WTC11 (cell line): ENCODE data around the gene GALNT2. TPM values are rescaled to one million over a fixed set of nuclear protein-coding genes. Genes with fewer than 3 reads are reported as not detected.

Source experiments
- ATAC-seq: fragments of 200-7000 bp; cut with Tn5 transposase; 2 replicates; pipeline ENCODE4 v1.10.0; 2021; ENCODE audit warnings: mild to moderate bottlenecking, moderate library complexity
- CTCF ChIA-PET: fragments of 300-600 bp; sonication (Branson Sonifier 250); formaldehyde crosslinking; loops from one replicate; lab custom pipeline; 2021; ENCODE audit warnings: antibody characterized with exemption; lab: Charles Lee
- POLR2A ChIA-PET: fragments of 350-600 bp; sonication (Branson Sonifier 250); formaldehyde crosslinking; loops from one replicate; lab custom pipeline; 2021; ENCODE audit warnings: antibody characterized with exemption; lab: Charles Lee
- DNase-seq: peaks from one replicate; pipeline ENCODE4 v3.0.0; 2021; ENCODE audit warnings: low spot score
- H3K27ac Mint-ChIP-seq: 2 replicates; pipeline ENCODE4 v1.8.0; 2021; ENCODE audit warnings: mixed read lengths
- H3K27me3 Mint-ChIP-seq: 2 replicates; pipeline ENCODE4 v1.8.0; 2021; ENCODE audit warnings: low read depth, mild to moderate bottlenecking, moderate library complexity, mixed read lengths
- H3K36me3 Mint-ChIP-seq: 2 replicates; pipeline ENCODE4 v1.8.0; 2021; ENCODE audit warnings: mixed read lengths
- H3K4me1 Mint-ChIP-seq: 2 replicates; pipeline ENCODE4 v1.8.0; 2022; ENCODE audit warnings: mixed read lengths
- H3K4me3 Mint-ChIP-seq: 2 replicates; pipeline ENCODE4 v1.8.0; 2021; ENCODE audit warnings: mild to moderate bottlenecking, moderate library complexity, mixed read lengths
- H3K9me3 Mint-ChIP-seq: 2 replicates; pipeline ENCODE4 v1.8.0; 2021; ENCODE audit warnings: mixed read lengths
- ELF4 ChIP-seq: sonication (generic); formaldehyde crosslinking; IDR thresholded peaks from 2 replicates; pipeline ENCODE4 v1.8.1; 2022; ENCODE audit warnings: low read depth, mild to moderate bottlenecking, moderate library complexity, missing genetic modification reagents
- ESRRA ChIP-seq: sonication (generic); formaldehyde crosslinking; IDR thresholded peaks from 2 replicates; pipeline ENCODE4 v1.8.1; 2022; ENCODE audit warnings: mild to moderate bottlenecking, missing genetic modification reagents, borderline replicate concordance
- FOXJ3 ChIP-seq: sonication (generic); formaldehyde crosslinking; IDR thresholded peaks from 2 replicates; pipeline ENCODE4 v1.9.0; 2021; ENCODE audit warnings: missing genetic modification reagents, mild to moderate bottlenecking, borderline replicate concordance
- FOXP1 ChIP-seq: sonication (generic); formaldehyde crosslinking; IDR thresholded peaks from 2 replicates; pipeline ENCODE4 v1.8.0; 2022; ENCODE audit warnings: missing genetic modification reagents, mild to moderate bottlenecking, moderate library complexity, borderline replicate concordance
- JAZF1 ChIP-seq: fragments of 250-450 bp; sonication (Bioruptor Pico); IDR thresholded peaks from 2 replicates; pipeline ENCODE4 v1.9.0; 2021; ENCODE audit warnings: moderate library complexity, mild to moderate bottlenecking, inconsistent platforms
- NR2C2 ChIP-seq: sonication (generic); formaldehyde crosslinking; IDR thresholded peaks from 2 replicates; pipeline ENCODE4 v1.8.0; 2022; ENCODE audit warnings: mild to moderate bottlenecking, missing genetic modification reagents
- OVOL2 ChIP-seq: fragments of 250-450 bp; sonication (Bioruptor Pico); IDR thresholded peaks from 2 replicates; pipeline ENCODE4 v1.9.0; 2021; ENCODE audit warnings: mild to moderate bottlenecking, borderline replicate concordance
- SMAD3 ChIP-seq: sonication (generic); formaldehyde crosslinking; IDR thresholded peaks from 2 replicates; pipeline ENCODE4 v1.8.0; 2022; ENCODE audit warnings: missing genetic modification reagents, mild to moderate bottlenecking, borderline replicate concordance
- TCF7 ChIP-seq: sonication (generic); formaldehyde crosslinking; IDR thresholded peaks from 2 replicates; pipeline ENCODE4 v1.8.0; 2022; ENCODE audit warnings: mild to moderate bottlenecking, low read depth, missing genetic modification reagents, moderate library complexity
- TEAD4 ChIP-seq: sonication (generic); formaldehyde crosslinking; IDR thresholded peaks from 2 replicates; pipeline ENCODE4 v1.8.0; 2022; ENCODE audit warnings: mild to moderate bottlenecking, missing genetic modification reagents
- ZBTB21 ChIP-seq: sonication (generic); formaldehyde crosslinking; IDR thresholded peaks from 2 replicates; pipeline ENCODE4 v1.8.1; 2023; ENCODE audit warnings: mild to moderate bottlenecking, missing genetic modification reagents, borderline replicate concordance
- ZNF121 ChIP-seq: sonication (generic); formaldehyde crosslinking; IDR thresholded peaks from 2 replicates; pipeline ENCODE4 v1.8.0; 2023; ENCODE audit warnings: missing genetic modification reagents
- ZNF263 ChIP-seq: sonication (generic); formaldehyde crosslinking; IDR thresholded peaks from 2 replicates; pipeline ENCODE4 v1.8.1; 2022; ENCODE audit warnings: low read depth, mild to moderate bottlenecking, moderate library complexity, missing genetic modification reagents
- ZNF416 ChIP-seq: fragments of 250-450 bp; sonication (Bioruptor Pico); IDR thresholded peaks from 2 replicates; pipeline ENCODE4 v1.9.0; 2021; ENCODE audit warnings: mild to moderate bottlenecking, inconsistent platforms
- ZNF671 ChIP-seq: fragments of 250-450 bp; sonication (Bioruptor Pico); IDR thresholded peaks from 2 replicates; pipeline ENCODE4 v1.8.0; 2021; ENCODE audit warnings: mild to moderate bottlenecking
- total RNA-seq: library from RNA; stranded (reverse); gene quantifications from 3 replicates; pipeline ENCODE4 v1.2.3, GENCODE V29; 2021
- TF ChIP-seq, protein P1 (sequence below): fragments of 200-600 bp; IDR thresholded peaks from 2 replicates; pipeline ENCODE4 v1.8.0; 2022; ENCODE audit warnings: antibody characterized with exemption
- TF ChIP-seq, protein P2 (sequence below): sonication (generic); formaldehyde crosslinking; IDR thresholded peaks from 2 replicates; pipeline ENCODE4 v1.8.1; 2022; ENCODE audit warnings: low read depth, mild to moderate bottlenecking, moderate library complexity, missing genetic modification reagents, borderline replicate concordance
- TF ChIP-seq, protein P3 (sequence below): sonication (generic); formaldehyde crosslinking; conservative IDR thresholded peaks from 2 replicates; pipeline ENCODE4 v1.8.1; 2023; ENCODE audit warnings: mild to moderate bottlenecking, low read depth, missing genetic modification reagents, moderate library complexity
- TF ChIP-seq, protein P4 (sequence below): sonication (generic); formaldehyde crosslinking; IDR thresholded peaks from 2 replicates; pipeline ENCODE4 v1.8.0; 2023; ENCODE audit warnings: missing genetic modification reagents
- TF ChIP-seq, protein P5 (sequence below): sonication (generic); formaldehyde crosslinking; IDR thresholded peaks from 2 replicates; pipeline ENCODE4 v1.8.0; 2022; ENCODE audit warnings: mild to moderate bottlenecking, missing genetic modification reagents
- TF ChIP-seq, protein P6 (sequence below): sonication (generic); formaldehyde crosslinking; IDR thresholded peaks from 2 replicates; pipeline ENCODE4 v1.8.0; 2022; ENCODE audit warnings: mild to moderate bottlenecking, missing genetic modification reagents
- TF ChIP-seq, protein P7 (sequence below): sonication (generic); formaldehyde crosslinking; IDR thresholded peaks from 2 replicates; pipeline ENCODE4 v1.8.1; 2022; ENCODE audit warnings: mild to moderate bottlenecking, missing genetic modification reagents, moderate library complexity, borderline replicate concordance
- TF ChIP-seq, protein P8 (sequence below): fragments of 250-450 bp; sonication (Bioruptor Pico); IDR thresholded peaks from 2 replicates; pipeline ENCODE4 v1.9.0; 2021; ENCODE audit warnings: moderate library complexity, mild to moderate bottlenecking, inconsistent platforms, borderline replicate concordance
- TF ChIP-seq, protein P9 (sequence below): sonication (generic); formaldehyde crosslinking; IDR thresholded peaks from 2 replicates; pipeline ENCODE4 v1.8.1; 2023; ENCODE audit warnings: mild to moderate bottlenecking, missing genetic modification reagents, moderate library complexity

The GALNT2 gene
- total RNA-seq, 1 experiment from 2014 or later, result 74.8 TPM

DNA sequence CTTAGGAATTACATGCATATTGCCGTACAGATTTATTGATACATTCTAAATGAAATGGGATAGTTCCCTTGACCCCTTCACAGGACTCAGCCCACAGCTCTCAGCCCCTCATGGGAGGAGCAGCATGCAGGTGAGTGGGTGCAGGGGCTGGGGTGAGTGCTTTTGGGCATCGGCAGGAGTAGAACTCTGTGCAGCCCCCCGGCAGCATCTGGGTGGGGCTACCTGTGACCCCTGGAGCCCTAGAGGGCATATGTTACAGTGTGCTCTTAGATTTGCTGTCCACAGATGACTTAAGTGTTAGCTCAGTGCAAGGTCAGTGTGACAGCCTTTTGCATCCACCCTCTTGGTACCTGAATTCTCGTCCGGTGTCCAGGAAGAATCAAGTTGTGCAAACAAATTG lies 120.3 kb downstream of the GALNT2 start (continued):
- TF ChIP-seq, protein P1, sequence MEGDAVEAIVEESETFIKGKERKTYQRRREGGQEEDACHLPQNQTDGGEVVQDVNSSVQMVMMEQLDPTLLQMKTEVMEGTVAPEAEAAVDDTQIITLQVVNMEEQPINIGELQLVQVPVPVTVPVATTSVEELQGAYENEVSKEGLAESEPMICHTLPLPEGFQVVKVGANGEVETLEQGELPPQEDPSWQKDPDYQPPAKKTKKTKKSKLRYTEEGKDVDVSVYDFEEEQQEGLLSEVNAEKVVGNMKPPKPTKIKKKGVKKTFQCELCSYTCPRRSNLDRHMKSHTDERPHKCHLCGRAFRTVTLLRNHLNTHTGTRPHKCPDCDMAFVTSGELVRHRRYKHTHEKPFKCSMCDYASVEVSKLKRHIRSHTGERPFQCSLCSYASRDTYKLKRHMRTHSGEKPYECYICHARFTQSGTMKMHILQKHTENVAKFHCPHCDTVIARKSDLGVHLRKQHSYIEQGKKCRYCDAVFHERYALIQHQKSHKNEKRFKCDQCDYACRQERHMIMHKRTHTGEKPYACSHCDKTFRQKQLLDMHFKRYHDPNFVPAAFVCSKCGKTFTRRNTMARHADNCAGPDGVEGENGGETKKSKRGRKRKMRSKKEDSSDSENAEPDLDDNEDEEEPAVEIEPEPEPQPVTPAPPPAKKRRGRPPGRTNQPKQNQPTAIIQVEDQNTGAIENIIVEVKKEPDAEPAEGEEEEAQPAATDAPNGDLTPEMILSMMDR, result no peak
- TF ChIP-seq, protein P2, sequence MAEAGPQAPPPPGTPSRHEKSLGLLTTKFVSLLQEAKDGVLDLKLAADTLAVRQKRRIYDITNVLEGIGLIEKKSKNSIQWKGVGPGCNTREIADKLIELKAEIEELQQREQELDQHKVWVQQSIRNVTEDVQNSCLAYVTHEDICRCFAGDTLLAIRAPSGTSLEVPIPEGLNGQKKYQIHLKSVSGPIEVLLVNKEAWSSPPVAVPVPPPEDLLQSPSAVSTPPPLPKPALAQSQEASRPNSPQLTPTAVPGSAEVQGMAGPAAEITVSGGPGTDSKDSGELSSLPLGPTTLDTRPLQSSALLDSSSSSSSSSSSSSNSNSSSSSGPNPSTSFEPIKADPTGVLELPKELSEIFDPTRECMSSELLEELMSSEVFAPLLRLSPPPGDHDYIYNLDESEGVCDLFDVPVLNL (CRISPR knock-in tag), result no peak
- no peak for TF ChIP-seq ESRRA (CRISPR knock-in tag)
- TF ChIP-seq, protein P3, sequence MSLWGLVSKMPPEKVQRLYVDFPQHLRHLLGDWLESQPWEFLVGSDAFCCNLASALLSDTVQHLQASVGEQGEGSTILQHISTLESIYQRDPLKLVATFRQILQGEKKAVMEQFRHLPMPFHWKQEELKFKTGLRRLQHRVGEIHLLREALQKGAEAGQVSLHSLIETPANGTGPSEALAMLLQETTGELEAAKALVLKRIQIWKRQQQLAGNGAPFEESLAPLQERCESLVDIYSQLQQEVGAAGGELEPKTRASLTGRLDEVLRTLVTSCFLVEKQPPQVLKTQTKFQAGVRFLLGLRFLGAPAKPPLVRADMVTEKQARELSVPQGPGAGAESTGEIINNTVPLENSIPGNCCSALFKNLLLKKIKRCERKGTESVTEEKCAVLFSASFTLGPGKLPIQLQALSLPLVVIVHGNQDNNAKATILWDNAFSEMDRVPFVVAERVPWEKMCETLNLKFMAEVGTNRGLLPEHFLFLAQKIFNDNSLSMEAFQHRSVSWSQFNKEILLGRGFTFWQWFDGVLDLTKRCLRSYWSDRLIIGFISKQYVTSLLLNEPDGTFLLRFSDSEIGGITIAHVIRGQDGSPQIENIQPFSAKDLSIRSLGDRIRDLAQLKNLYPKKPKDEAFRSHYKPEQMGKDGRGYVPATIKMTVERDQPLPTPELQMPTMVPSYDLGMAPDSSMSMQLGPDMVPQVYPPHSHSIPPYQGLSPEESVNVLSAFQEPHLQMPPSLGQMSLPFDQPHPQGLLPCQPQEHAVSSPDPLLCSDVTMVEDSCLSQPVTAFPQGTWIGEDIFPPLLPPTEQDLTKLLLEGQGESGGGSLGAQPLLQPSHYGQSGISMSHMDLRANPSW, result no peak
- TF ChIP-seq, protein P4, sequence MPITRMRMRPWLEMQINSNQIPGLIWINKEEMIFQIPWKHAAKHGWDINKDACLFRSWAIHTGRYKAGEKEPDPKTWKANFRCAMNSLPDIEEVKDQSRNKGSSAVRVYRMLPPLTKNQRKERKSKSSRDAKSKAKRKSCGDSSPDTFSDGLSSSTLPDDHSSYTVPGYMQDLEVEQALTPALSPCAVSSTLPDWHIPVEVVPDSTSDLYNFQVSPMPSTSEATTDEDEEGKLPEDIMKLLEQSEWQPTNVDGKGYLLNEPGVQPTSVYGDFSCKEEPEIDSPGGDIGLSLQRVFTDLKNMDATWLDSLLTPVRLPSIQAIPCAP, result no peak

DNA sequence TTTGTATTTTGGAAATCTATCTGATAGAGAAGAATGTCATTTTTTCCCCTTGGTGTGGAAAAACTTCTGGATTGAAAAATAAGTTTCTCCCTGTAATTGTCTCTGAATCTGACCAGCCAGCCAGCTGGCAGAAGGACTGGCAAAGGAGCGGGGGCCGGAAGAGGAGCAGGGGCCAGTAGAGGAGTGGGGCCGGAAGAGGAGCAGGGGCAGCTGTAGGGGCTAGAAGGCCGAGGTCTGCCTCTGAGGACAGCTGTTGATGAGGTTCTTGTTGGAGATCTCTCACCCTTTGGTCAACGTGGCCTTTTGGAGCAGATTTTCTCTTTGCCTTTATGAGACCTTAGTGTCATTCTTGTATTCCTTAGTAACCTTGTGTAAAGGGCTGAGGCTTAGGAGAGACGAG lies 121.8 kb downstream of the GALNT2 start:
- no peak overlapping the region for H3K27ac Mint-ChIP-seq
- no peak for ATAC-seq
- H3K4me3 Mint-ChIP-seq, result no peak overlapping the region
- no peak for TF ChIP-seq TCF7 (CRISPR knock-in tag)
- no peak for TF ChIP-seq ZNF671
- no peak for TF ChIP-seq JAZF1 (CRISPR knock-in tag)
- no peak for TF ChIP-seq OVOL2
- TF ChIP-seq SMAD3 (CRISPR knock-in tag), result no peak
- no peak for TF ChIP-seq ZNF121 (CRISPR knock-in tag)
- TF ChIP-seq ZNF263, result no peak
- TF ChIP-seq, protein P5, sequence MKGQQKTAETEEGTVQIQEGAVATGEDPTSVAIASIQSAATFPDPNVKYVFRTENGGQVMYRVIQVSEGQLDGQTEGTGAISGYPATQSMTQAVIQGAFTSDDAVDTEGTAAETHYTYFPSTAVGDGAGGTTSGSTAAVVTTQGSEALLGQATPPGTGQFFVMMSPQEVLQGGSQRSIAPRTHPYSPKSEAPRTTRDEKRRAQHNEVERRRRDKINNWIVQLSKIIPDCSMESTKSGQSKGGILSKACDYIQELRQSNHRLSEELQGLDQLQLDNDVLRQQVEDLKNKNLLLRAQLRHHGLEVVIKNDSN (CRISPR knock-in tag), result no peak
- TF ChIP-seq, protein P6, sequence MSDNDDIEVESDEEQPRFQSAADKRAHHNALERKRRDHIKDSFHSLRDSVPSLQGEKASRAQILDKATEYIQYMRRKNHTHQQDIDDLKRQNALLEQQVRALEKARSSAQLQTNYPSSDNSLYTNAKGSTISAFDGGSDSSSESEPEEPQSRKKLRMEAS (CRISPR knock-in tag), result no peak
- TF ChIP-seq ZNF416 (CRISPR knock-in tag), result no peak
- TF ChIP-seq, protein P4, result no peak
- no peak for TF ChIP-seq ZBTB21 (CRISPR knock-in tag)
- no peak for TF ChIP-seq TEAD4 (CRISPR knock-in tag)
- TF ChIP-seq, protein P7, sequence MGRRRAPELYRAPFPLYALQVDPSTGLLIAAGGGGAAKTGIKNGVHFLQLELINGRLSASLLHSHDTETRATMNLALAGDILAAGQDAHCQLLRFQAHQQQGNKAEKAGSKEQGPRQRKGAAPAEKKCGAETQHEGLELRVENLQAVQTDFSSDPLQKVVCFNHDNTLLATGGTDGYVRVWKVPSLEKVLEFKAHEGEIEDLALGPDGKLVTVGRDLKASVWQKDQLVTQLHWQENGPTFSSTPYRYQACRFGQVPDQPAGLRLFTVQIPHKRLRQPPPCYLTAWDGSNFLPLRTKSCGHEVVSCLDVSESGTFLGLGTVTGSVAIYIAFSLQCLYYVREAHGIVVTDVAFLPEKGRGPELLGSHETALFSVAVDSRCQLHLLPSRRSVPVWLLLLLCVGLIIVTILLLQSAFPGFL, result no peak
- TF ChIP-seq FOXJ3, result no peak
- TF ChIP-seq NR2C2 (CRISPR knock-in tag), result no peak
- TF ChIP-seq, protein P8, sequence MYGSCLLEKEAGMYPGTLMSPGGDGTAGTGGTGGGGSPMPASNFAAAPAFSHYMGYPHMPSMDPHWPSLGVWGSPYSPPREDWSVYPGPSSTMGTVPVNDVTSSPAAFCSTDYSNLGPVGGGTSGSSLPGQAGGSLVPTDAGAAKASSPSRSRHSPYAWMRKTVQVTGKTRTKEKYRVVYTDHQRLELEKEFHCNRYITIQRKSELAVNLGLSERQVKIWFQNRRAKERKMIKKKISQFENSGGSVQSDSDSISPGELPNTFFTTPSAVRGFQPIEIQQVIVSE, result no peak
- no peak for TF ChIP-seq ELF4 (CRISPR knock-in tag)
- TF ChIP-seq, protein P9, sequence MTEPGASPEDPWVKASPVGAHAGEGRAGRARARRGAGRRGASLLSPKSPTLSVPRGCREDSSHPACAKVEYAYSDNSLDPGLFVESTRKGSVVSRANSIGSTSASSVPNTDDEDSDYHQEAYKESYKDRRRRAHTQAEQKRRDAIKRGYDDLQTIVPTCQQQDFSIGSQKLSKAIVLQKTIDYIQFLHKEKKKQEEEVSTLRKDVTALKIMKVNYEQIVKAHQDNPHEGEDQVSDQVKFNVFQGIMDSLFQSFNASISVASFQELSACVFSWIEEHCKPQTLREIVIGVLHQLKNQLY, result no peak
- TF ChIP-seq FOXP1 (CRISPR knock-in tag), result no peak
- peaks cover 15% of the 10 kb centered on the region for H3K9me3 Mint-ChIP-seq
- H3K27me3 Mint-ChIP-seq, result no peaks in the 10 kb centered on the region
- ChIA-PET CTCF (no interaction called here), POLR2A (no interaction called here)
- no peak for DNase-seq
- peaks cover 57% of the 10 kb centered on the region for H3K4me1 Mint-ChIP-seq
- H3K36me3 Mint-ChIP-seq, result peaks cover 25% of the 10 kb centered on the region
